A673 (cell line): Measurements from ENCODE around the gene GTF3C1.

Experiments
- CTCF ChIP-seq: fragments of 300-800, 200-600 bp; sonication (generic); conservative IDR thresholded peaks from 2 replicates; pipeline ENCODE4 v1.5.1; 2017; ENCODE audit warnings: low read depth, mild to moderate bottlenecking, antibody characterized with exemption, low read length, moderate library complexity, mixed read lengths
- EZH2 ChIP-seq: fragments of 200-600 bp; sonication (generic); IDR thresholded peaks from 2 replicates; pipeline ENCODE4 v1.6.1; 2017; ENCODE audit warnings: borderline replicate concordance, low read depth, mild to moderate bottlenecking, mixed read lengths, antibody characterized with exemption, low read length; ENCODE audit not compliant: poor library complexity, severe bottlenecking

GRCh38 chr16:27413956-27414355 lies 135.8 kb downstream of the GTF3C1 start:
- TF ChIP-seq EZH2: no peak
- no peak for TF ChIP-seq CTCF
